Peyer's patch (tissue), 4 donors: Measurements from ENCODE around the gene TRHDE. TPM values are rescaled to one million over a fixed set of nuclear protein-coding genes. Genes with fewer than 3 reads are reported as not detected.
"Not testable (repeated sequence)": the region's sequence is repeated elsewhere in the genome, so short reads cannot be mapped to it uniquely, and the experiment has no call there.

ENCODE experiments used
- DNase-seq, 3 donors: peaks; one replicate each; pipeline ENCODE4 v3.0.0-alpha.2; 2017 to 2019
- H3K27ac ChIP-seq, 4 donors: fragments of 200-600 bp; sonication (generic); one replicate each; pipeline ENCODE4 v1.5.1; 2016 to 2019
- H3K27me3 ChIP-seq, 2 donors: fragments of 200-600 bp; sonication (generic); one replicate each; pipeline ENCODE4 v1.5.1; 2019
- H3K36me3 ChIP-seq, 3 donors: fragments of 200-600 bp; sonication (generic); one replicate each; pipeline ENCODE4 v1.5.1; 2016 to 2019
- H3K4me1 ChIP-seq, 4 donors: fragments of 200-600 bp; sonication (generic); one replicate each; pipeline ENCODE4 v1.5.1; 2016 to 2019
- H3K4me3 ChIP-seq, 4 donors: fragments of 200-600 bp; sonication (generic); 1 replicate in 3 of 4; 2 replicates in 1 of 4; pipeline ENCODE4 v1.5.1; 2016 to 2019; ENCODE audit warnings: mild to moderate bottlenecking in 1 of 4
- H3K9me3 ChIP-seq, 4 donors: fragments of 200-600 bp; sonication (generic); one replicate each; pipeline ENCODE4 v1.5.1; 2016 to 2019; ENCODE audit warnings: mild to moderate bottlenecking in 1 of 4
- CTCF ChIP-seq, 6 experiments: fragments of 450-650 bp in 4 of 6; fragments of 200-600 bp in 2 of 6; sonication (generic) in 1 of 6; IDR thresholded peaks; one replicate each; pipeline ENCODE4 v1.5.1; 2017 to 2019; ENCODE audit warnings: antibody characterized with exemption in 6 of 6, mild to moderate bottlenecking in 3 of 6, moderate library complexity in 1 of 6
- POLR2A ChIP-seq, 2 donors: fragments of 450-650 bp; IDR thresholded peaks; one replicate each; pipeline ENCODE4 v1.5.1; 2017; ENCODE audit warnings: antibody characterized with exemption in 2 of 2, mild to moderate bottlenecking in 2 of 2, moderate library complexity in 2 of 2
- total RNA-seq, 4 donors: library from RNA; depleted of rRNA; stranded (reverse); fragments of >200 nt; gene quantifications; one replicate each; pipeline ENCODE4 v1.1.0, GENCODE V29; 2016

TRHDE gene
- total RNA-seq, 4 donors from 2014 or later: 3.3 to 23.8 (median 15.2) TPM

- Histone ChIP-seq H3K9me3 (no peaks in the 10 kb centered on the region), H3K27me3 (no peaks in the 10 kb centered on the region), H3K4me1 (no peaks in the 10 kb centered on the region), H3K27ac (no peak overlapping the region), H3K4me3 (no peak overlapping the region), H3K36me3 (no peaks in the 10 kb centered on the region)
- DNase-seq: no peak
- no peak for TF ChIP-seq CTCF (IDR thresholded peaks at IDR 0.05)
- TF ChIP-seq POLR2A (IDR thresholded peaks at IDR 0.05): no peak
Observed at GRCh38 chr12:72684491-72684890, 412.3 kb downstream of the TRHDE start.

- Histone ChIP-seq H3K4me3 (no peak overlapping the region), H3K36me3 (no peaks in the 10 kb centered on the region), H3K27me3 (no peaks in the 10 kb centered on the region), H3K9me3 (no peaks in the 10 kb centered on the region), H3K27ac (no peak overlapping the region), H3K4me1 (no peaks in the 10 kb centered on the region)
- no peak for DNase-seq
- TF ChIP-seq CTCF (IDR thresholded peaks at IDR 0.05) (no peak), POLR2A (IDR thresholded peaks at IDR 0.05) (no peak)
Observed at GRCh38 chr12:72692338-72692737, 420.2 kb downstream of the TRHDE start.

GRCh38 chr12:72694193-72694592, 422.0 kb downstream of the TRHDE start:
- Histone ChIP-seq H3K36me3 (no peaks in the 10 kb centered on the region), H3K9me3 (no peaks in the 10 kb centered on the region), H3K27ac (no peak overlapping the region), H3K4me1 (no peaks in the 10 kb centered on the region), H3K27me3 (no peaks in the 10 kb centered on the region), H3K4me3 (no peak overlapping the region)
- no peak for DNase-seq
- no peak for TF ChIP-seq CTCF (IDR thresholded peaks at IDR 0.05)

GRCh38 chr12:72699362-72699761, 427.2 kb downstream of the TRHDE start:
- no peaks in the 10 kb centered on the region for H3K9me3 ChIP-seq
- H3K27ac ChIP-seq: no peak overlapping the region
- H3K4me1 ChIP-seq: no peaks in the 10 kb centered on the region
- TF ChIP-seq POLR2A (IDR thresholded peaks at IDR 0.05) (no peak), CTCF (IDR thresholded peaks at IDR 0.05) (no peak)
- H3K4me3 ChIP-seq: no peak overlapping the region
- no peaks in the 10 kb centered on the region for H3K27me3 ChIP-seq
- H3K36me3 ChIP-seq: no peaks in the 10 kb centered on the region
- no peak for DNase-seq

GRCh38 chr12:72712025-72712424, 439.9 kb downstream of the TRHDE start:
- H3K9me3 ChIP-seq, H3K4me3 ChIP-seq, H3K27me3 ChIP-seq, H3K36me3 ChIP-seq, H3K27ac ChIP-seq, H3K4me1 ChIP-seq, DNase-seq: not testable (repeated sequence)

- no peak for DNase-seq
- Histone ChIP-seq H3K36me3 (no peaks in the 10 kb centered on the region), H3K4me3 (no peak overlapping the region), H3K9me3 (no peaks in the 10 kb centered on the region), H3K27me3 (no peaks in the 10 kb centered on the region), H3K27ac (no peak overlapping the region), H3K4me1 (no peaks in the 10 kb centered on the region)
- TF ChIP-seq CTCF (IDR thresholded peaks at IDR 0.05) (no peak), POLR2A (IDR thresholded peaks at IDR 0.05) (no peak)
Observed at GRCh38 chr12:72716221-72716620, 444.1 kb downstream of the TRHDE start.
